ENCODE measurements around the gene ZNF223. TPM values are rescaled to one million over a fixed set of nuclear protein-coding genes. Genes with fewer than 3 reads are reported as not detected.

Gene ZNF223
- total RNA-seq, 1 experiment from 2014 or later = 4.8 TPM

DNA sequence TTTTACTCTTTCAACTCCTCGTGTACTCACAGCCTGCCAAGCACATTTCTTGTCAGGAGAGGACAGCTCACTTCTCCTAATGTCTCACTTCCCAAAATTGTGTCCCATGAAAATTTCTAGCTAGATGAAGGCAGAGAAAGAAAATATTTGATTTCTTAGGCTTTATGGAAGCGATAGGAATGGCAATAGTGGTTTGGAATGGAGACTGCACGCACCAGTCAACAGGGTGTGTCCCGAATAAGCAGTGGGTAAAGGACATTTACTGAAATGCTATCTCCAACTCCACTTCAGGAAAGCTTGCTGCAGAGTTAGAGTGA lies 27.0 kb upstream of the ZNF223 start:
- H3K79me1 ChIP-seq (ENCODE audit: insufficient read depth, low read depth, low read length, poor library complexity, severe bottlenecking) = no peaks in the 10 kb centered on the region
- H4K91ac ChIP-seq (ENCODE audit: insufficient read length, low read depth, low read length) = no peak overlapping the region
- no peaks in the 10 kb centered on the region for H3K27me3 ChIP-seq (ENCODE audit: insufficient read depth, low read length)
- Mint-ChIP-seq H3K4me3 (peak overlapping the region; percentile 95 to 100), H3K27ac (peak overlapping the region in 1 of 3 experiments; percentile 94; a peak in 2 of 7 replicates), H3K36me3 (ENCODE audit: insufficient read depth in 1 of 3, low read depth in 3 of 3) (peaks cover 31 to 36% (median 32%) of the 10 kb centered on the region in 3 experiments), H3K9me3 (peaks cover 3 to 33% of the 10 kb centered on the region in 2 experiments; a peak in 4 of 5 replicates), H3K4me1 (peaks cover 10 to 11% of the 10 kb centered on the region in 2 experiments), H3K27me3 (ENCODE audit: low read depth) (peaks cover 8% of the 10 kb centered on the region)
- WGBS (ENCODE audit: extremely low coverage, insufficient read length, low lambda C conversion rate) = no CpG with 5 or more reads among the region's 4 CpGs
- no peaks in the 10 kb centered on the region for H4K20me1 ChIP-seq (ENCODE audit: control insufficient read depth, insufficient read depth, insufficient read length)
- H3T11ph ChIP-seq (ENCODE audit: low read length) = no peak overlapping the region
- no peak overlapping the region for H3K18ac ChIP-seq (ENCODE audit: insufficient read length, low read depth, low read length)
- no peak overlapping the region for H3K56ac ChIP-seq (ENCODE audit: insufficient read length, low read depth, low read length)
- H3K79me2 ChIP-seq (ENCODE audit: insufficient read depth, low read length) = no peaks in the 10 kb centered on the region; the same call in 1 of the 2 replicates
- peaks cover 2% of the 10 kb centered on the region for H3K9me3 ChIP-seq (ENCODE audit: control insufficient read depth, low read depth, low read length)
- H2BK20ac ChIP-seq (ENCODE audit: low read depth, low read length, poor library complexity, severe bottlenecking) = no peak overlapping the region
- no peak overlapping the region for H2BK15ac ChIP-seq (ENCODE audit: low read depth, low read length)
- no peak overlapping the region for H3K23ac ChIP-seq (ENCODE audit: insufficient read length, low read depth, low read length)
- H4K8ac ChIP-seq (replicated peaks; ENCODE audit: insufficient read length, low read depth, low read length) = no peak overlapping the region
- TF ChIP-seq, protein P1, sequence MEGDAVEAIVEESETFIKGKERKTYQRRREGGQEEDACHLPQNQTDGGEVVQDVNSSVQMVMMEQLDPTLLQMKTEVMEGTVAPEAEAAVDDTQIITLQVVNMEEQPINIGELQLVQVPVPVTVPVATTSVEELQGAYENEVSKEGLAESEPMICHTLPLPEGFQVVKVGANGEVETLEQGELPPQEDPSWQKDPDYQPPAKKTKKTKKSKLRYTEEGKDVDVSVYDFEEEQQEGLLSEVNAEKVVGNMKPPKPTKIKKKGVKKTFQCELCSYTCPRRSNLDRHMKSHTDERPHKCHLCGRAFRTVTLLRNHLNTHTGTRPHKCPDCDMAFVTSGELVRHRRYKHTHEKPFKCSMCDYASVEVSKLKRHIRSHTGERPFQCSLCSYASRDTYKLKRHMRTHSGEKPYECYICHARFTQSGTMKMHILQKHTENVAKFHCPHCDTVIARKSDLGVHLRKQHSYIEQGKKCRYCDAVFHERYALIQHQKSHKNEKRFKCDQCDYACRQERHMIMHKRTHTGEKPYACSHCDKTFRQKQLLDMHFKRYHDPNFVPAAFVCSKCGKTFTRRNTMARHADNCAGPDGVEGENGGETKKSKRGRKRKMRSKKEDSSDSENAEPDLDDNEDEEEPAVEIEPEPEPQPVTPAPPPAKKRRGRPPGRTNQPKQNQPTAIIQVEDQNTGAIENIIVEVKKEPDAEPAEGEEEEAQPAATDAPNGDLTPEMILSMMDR (conservative IDR thresholded peaks at IDR 0.05) = no peak
- H2BK12ac ChIP-seq (ENCODE audit: insufficient read length, low read depth, low read length) = no peak overlapping the region
- H3K4ac ChIP-seq (ENCODE audit: low read depth, low read length) = no peak overlapping the region
- H3K4me2 ChIP-seq (ENCODE audit: insufficient read depth, insufficient read length, low read length) = peak overlapping the region; percentile 67
- H2AFZ ChIP-seq (ENCODE audit: low read length) = peak overlapping the region; percentile 52
- peaks cover 7% of the 10 kb centered on the region for H3K23me2 ChIP-seq (ENCODE audit: insufficient read length, low read depth, low read length, poor library complexity, severe bottlenecking)
- no peak overlapping the region for H3K27ac ChIP-seq (ENCODE audit: insufficient read length, low read depth, low read length)
- no peak overlapping the region for H2BK5ac ChIP-seq (ENCODE audit: insufficient read length, low read length)
- H4K5ac ChIP-seq (ENCODE audit: insufficient read length, low read depth, low read length) = no peak overlapping the region
- no peak overlapping the region for H2BK120ac ChIP-seq (ENCODE audit: low read depth, low read length, poor library complexity, severe bottlenecking)
- H2AK5ac ChIP-seq (ENCODE audit: insufficient read length, low read length) = no peak overlapping the region
- peak overlapping the region; percentile 11 for H3K9ac ChIP-seq (ENCODE audit: extremely low read depth, insufficient read length, low read length)
- no peak for DNase-seq
- H3K4me1 ChIP-seq (ENCODE audit: insufficient read depth, low read length) = no peaks in the 10 kb centered on the region; the same call in 1 of the 2 replicates
- no peak overlapping the region for H3K14ac ChIP-seq (ENCODE audit: insufficient read depth, low read length)

Data from H9 (cell line).